Measurements from ENCODE around the gene PFDN1.

- TF ChIP-seq CTCF (IDR thresholded peaks at IDR 0.05) (no peak), ZFX (IDR thresholded peaks at IDR 0.05; ENCODE audit: borderline replicate concordance) (no peak)
These were observed 56.4 kb downstream of the PFDN1 start for GRCh38 chr5:140246378-140247122.
